ENCODE measurements around the gene CCDC170. TPM values are rescaled to one million over a fixed set of nuclear protein-coding genes. Genes with fewer than 3 reads are reported as not detected.
A peak's percentile ranks its signal among the peaks of the same experiment; 100 is the strongest.

The CCDC170 gene
- total RNA-seq, 2 donors from 2014 or later = 0.11 to 0.20 TPM

DNA sequence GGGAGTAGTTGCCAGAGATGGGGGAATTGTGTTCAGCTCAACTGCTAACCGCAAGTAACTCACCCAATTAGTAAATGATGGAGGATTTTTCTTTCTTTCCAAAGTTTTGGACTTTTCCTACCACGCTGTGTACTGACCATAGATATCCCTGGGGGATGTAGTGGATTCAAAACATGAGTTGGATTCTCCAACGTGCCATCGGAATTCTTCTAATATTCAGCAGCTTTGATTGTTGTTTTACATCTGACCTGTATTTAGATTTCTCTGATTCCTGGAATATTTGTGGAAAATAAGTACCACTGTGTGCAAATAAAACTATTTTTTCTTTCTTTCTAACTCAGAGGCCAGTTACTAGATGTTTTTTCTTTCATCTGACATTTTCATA is 1.1 kb downstream of the CCDC170 start:
- Histone ChIP-seq H3K4me1 (peaks cover 0 to 15% of the 10 kb centered on the region in 2 donors), H3K36me3 (no peaks in the 10 kb centered on the region), H3K27ac (peak overlapping the region in 1 of 2 donors; percentile 70), H3K9me3 (no peaks in the 10 kb centered on the region), H3K4me3 (peak overlapping the region; percentile 56 to 67), H3K27me3 (peaks cover 0 to 6% of the 10 kb centered on the region in 2 donors)
- TF ChIP-seq, protein P1, sequence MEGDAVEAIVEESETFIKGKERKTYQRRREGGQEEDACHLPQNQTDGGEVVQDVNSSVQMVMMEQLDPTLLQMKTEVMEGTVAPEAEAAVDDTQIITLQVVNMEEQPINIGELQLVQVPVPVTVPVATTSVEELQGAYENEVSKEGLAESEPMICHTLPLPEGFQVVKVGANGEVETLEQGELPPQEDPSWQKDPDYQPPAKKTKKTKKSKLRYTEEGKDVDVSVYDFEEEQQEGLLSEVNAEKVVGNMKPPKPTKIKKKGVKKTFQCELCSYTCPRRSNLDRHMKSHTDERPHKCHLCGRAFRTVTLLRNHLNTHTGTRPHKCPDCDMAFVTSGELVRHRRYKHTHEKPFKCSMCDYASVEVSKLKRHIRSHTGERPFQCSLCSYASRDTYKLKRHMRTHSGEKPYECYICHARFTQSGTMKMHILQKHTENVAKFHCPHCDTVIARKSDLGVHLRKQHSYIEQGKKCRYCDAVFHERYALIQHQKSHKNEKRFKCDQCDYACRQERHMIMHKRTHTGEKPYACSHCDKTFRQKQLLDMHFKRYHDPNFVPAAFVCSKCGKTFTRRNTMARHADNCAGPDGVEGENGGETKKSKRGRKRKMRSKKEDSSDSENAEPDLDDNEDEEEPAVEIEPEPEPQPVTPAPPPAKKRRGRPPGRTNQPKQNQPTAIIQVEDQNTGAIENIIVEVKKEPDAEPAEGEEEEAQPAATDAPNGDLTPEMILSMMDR (IDR thresholded peaks at IDR 0.05) = no peak
- DNase-seq (ENCODE audit: low spot score) = no peak

DNA sequence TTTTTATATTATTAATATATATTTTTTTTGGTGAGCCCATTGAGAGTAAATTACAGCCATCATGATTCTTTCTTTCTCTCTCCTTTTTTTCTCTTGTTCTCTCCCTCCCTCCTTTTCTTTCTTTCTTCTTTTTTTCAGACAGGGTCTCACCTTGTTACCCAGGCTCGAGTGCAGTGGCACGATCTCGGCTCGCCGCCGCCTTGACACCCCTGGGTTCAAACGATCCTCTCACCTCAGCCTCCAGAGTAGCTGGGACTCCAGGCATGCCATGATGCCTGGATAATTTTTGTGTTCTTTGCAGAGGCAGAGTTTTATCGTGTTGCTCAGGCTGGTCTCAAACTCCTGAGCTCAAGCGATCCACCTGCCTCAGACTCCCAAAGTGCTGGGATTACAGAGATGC is 1.6 kb downstream of the CCDC170 start:
- H3K4me1 ChIP-seq = peaks cover 0 to 15% of the 10 kb centered on the region in 2 donors
- TF ChIP-seq, protein P1 (IDR thresholded peaks at IDR 0.05) = no peak
- H3K4me3 ChIP-seq = no peak overlapping the region
- no peak overlapping the region for H3K27ac ChIP-seq
- H3K27me3 ChIP-seq = peaks cover 0 to 6% of the 10 kb centered on the region in 2 donors
- no peak for DNase-seq (ENCODE audit: low spot score)
- no peaks in the 10 kb centered on the region for H3K9me3 ChIP-seq
- H3K36me3 ChIP-seq = no peaks in the 10 kb centered on the region

DNA sequence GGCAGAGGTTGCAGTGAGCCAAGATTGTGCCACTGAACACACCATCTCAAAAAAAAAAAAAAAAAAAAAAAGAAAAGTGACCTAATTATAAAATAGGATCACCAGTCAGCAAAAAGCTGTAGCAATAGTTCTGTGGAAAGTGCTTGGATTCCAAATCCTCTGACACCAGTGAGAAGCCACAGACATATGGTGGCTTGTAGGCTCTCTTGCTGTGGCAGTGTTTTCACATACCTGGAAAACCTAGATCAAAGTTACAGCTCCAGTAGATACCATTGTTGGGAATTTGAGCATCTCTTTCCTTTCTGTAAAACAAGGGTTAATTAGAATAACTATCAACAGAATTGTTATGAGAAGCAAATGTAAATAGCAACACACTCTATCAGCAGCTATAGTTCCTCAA is 4.1 kb downstream of the CCDC170 start:
- peaks cover 0 to 15% of the 10 kb centered on the region in 2 donors for H3K4me1 ChIP-seq
- TF ChIP-seq, protein P1 (IDR thresholded peaks at IDR 0.05) = no peak
- no peak for DNase-seq (ENCODE audit: low spot score)
- no peaks in the 10 kb centered on the region for H3K9me3 ChIP-seq
- no peak overlapping the region for H3K27ac ChIP-seq
- H3K36me3 ChIP-seq = no peaks in the 10 kb centered on the region
- H3K4me3 ChIP-seq = no peak overlapping the region
- H3K27me3 ChIP-seq = peaks cover 0 to 6% of the 10 kb centered on the region in 2 donors

DNA sequence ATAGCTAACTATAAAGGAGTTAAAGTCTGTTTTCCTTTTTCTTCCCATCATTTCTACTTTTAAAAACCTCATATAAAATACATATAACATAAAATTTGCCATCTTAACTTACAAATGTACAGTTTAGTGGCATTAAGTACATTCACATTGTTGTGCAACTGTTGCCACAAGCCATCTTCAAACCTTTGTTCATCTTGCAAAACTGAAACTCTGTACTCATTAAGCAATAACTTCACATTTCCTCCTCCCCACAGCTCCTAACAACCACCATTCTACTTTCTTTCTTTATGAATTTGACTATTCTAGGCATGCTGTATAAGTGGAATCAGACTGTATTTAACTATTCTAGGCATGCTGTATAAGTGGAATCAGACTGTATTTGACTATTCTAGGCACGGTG is 4.5 kb downstream of the CCDC170 start:
- TF ChIP-seq, protein P1 (IDR thresholded peaks at IDR 0.05) = no peak
- Histone ChIP-seq H3K4me1 (peaks cover 0 to 15% of the 10 kb centered on the region in 2 donors), H3K36me3 (no peaks in the 10 kb centered on the region)

DNA sequence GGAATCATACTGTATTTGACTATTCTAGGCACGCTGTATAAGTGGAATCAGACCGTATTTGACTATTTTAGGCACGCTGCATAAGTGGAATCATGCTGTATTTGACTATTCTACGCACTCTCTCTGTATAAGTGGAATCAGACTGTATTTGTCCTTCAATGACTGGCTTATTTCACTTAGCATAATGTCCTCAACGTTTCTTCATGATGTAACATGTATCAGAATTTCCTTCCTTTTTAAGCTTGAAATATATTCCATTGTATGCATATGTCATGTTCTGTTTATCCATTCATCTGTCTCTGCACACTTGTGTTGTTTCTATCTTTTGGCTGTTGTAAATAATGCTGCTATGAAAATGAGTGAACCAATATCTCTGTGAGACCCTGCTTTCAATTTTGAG is 5.7 kb downstream of the CCDC170 start:
- Histone ChIP-seq H3K9me3 (no peaks in the 10 kb centered on the region), H3K27me3 (peaks cover 0 to 6% of the 10 kb centered on the region in 2 donors), H3K4me3 (no peak overlapping the region), H3K36me3 (no peaks in the 10 kb centered on the region), H3K4me1 (peaks cover 0 to 3% of the 10 kb centered on the region in 2 donors), H3K27ac (no peak overlapping the region)
- TF ChIP-seq, protein P1 (IDR thresholded peaks at IDR 0.05) = no peak
- no peak for DNase-seq (ENCODE audit: low spot score)

More for the DNA sequence above, 4.5 kb downstream of the CCDC170 start:
- no peak overlapping the region for H3K27ac ChIP-seq
- no peak for DNase-seq (ENCODE audit: low spot score)
- H3K27me3 ChIP-seq = peaks cover 0 to 6% of the 10 kb centered on the region in 2 donors
- H3K4me3 ChIP-seq = no peak overlapping the region
- H3K9me3 ChIP-seq = no peaks in the 10 kb centered on the region

DNA sequence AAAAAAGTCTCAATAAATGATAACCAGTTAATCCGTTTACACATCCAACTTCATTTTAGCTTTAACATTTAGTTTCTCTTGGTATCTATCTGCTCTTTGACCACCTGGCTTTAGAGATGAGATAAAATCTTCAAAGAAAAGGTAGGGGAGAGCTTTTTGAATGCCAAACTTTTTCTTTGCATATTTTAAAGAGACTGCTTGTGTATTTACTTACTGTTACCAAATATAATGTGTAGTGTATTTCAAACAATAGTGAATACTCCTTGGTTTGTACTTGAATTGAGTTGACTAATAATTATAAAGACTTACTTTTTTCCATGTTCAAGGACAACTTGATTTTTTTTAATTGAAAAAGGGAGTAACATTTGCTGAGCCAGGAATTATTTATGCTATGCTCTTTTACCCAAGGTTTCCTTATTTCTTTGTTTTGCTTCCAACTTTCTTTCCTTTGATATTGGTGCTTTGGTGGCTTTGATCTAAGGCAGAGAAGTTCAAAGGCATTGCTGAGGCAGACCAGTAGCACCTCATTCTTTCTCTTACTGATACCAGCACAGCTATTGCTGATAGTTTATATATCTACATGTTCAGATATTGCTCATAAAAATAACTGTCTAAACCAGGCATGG is 7.8 kb downstream of the CCDC170 start:
- TF ChIP-seq, protein P1 (IDR thresholded peaks at IDR 0.05) = no peak

More for the DNA sequence above, 7.8 kb downstream of the CCDC170 start:
- H3K9me3 ChIP-seq = no peaks in the 10 kb centered on the region
- no peak overlapping the region for H3K4me3 ChIP-seq
- DNase-seq (ENCODE audit: low spot score) = no peak
- H3K27ac ChIP-seq = peak overlapping the region in 1 of 2 donors; percentile 29
- H3K36me3 ChIP-seq = no peaks in the 10 kb centered on the region
- no peaks in the 10 kb centered on the region for H3K4me1 ChIP-seq
- no peaks in the 10 kb centered on the region for H3K27me3 ChIP-seq

All from right atrium auricular region (tissue), 2 donors.